UCSD-AML1 (cell line): ENCODE data around the gene SPCS1.
"Not testable (repeated sequence)": the region's sequence is repeated elsewhere in the genome, so short reads cannot be mapped to it uniquely, and the experiment has no call there.

ENCODE experiments used
- DNase-seq: peaks from one replicate; lab custom pipeline; 2025; ENCODE audit not compliant: unreplicated experiment; lab: John Stamatoyannopoulos, UW

SPCS1 gene

DNA sequence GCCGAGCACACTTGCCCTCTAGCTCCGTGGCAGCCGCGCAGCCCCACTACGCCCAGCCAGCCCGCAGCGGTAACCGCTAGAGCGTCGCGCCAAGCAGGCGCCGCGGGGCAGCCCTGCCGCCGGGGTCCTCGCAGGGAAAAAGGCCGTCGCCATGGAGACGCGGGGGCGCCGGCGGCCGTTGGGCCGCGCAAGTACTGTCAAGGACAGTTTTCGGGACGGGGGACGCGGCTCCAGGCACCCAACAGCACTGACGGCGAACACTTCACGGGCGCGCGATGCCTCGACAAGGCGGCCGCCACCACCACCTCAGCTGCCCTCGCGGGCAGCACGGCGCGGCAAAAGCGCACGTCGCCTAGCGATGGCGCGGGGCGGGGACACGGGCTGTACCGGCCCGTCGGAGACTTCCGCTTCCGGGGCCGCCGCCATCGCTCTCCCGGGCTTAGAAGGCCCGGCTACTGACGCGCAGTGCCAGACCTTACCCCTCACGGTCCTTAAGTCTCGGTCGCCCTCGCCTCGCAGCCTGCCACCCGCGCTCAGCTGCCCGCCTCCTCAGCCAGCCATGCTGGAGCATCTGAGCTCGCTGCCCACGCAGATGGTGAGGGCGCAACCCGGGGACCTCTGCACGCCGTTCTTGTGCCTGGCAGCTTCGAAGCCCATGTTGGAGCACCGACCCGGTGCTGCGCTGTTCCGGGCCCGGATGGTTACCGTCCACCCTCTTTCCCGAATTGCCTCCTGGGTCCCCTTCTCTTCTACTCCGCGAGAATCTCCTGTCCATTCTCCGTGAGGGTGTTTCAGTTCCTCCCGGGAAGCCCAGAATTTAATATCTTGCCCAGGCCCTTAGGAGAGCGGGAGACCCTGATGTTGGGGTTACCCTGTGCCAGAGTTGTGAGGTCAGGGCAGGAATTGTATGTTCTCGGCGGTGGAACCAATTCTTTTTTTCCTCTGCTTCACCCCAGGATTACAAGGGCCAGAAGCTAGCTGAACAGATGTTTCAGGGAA is at the start of gene SPCS1, which contains the start of gene GLT8D1:
TSS of gene SPCS1 (plus strand) at position 419 of the 999 bp plus-strand sequence. CDS start at position 560, 141 bp downstream.
TSS of gene GLT8D1 (minus strand) at position 104 of the 999 bp plus-strand sequence. CDS start 5,331 bp downstream, outside the sequence.
- peak; percentile 89 for DNase-seq

GRCh38 chr3:52660046-52660445 is 45.9 kb upstream of the SPCS1 start:
- no peak for DNase-seq

GRCh38 chr3:52663098-52663497 is 42.8 kb upstream of the SPCS1 start:
- DNase-seq, result no peak

- DNase-seq, result peak; percentile 28
These were observed 35.0 kb upstream of the SPCS1 start for GRCh38 chr3:52670621-52671521.

DNA sequence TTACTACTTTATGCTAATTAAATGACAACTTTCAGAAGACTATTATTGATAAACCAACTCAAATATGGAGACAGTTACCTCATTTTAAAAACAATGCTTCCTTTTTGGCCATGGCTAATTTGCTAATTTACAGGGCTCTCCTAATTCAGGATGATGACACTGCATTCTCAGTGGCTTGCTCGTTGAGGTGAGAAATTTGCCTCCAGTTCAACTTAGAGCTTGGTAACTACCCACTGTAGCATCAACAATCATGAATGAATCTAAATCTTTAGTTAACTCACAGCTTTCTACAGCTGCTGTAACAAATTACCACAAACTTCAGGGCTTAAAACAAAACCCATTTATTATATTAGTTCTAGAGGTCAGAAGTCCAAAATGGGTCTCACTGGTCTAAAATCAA is 34.2 kb upstream of the SPCS1 start:
- DNase-seq, result no peak

- DNase-seq, result not testable (repeated sequence)
These were observed 29.7 kb upstream of the SPCS1 start for GRCh38 chr3:52676201-52676600.

DNA sequence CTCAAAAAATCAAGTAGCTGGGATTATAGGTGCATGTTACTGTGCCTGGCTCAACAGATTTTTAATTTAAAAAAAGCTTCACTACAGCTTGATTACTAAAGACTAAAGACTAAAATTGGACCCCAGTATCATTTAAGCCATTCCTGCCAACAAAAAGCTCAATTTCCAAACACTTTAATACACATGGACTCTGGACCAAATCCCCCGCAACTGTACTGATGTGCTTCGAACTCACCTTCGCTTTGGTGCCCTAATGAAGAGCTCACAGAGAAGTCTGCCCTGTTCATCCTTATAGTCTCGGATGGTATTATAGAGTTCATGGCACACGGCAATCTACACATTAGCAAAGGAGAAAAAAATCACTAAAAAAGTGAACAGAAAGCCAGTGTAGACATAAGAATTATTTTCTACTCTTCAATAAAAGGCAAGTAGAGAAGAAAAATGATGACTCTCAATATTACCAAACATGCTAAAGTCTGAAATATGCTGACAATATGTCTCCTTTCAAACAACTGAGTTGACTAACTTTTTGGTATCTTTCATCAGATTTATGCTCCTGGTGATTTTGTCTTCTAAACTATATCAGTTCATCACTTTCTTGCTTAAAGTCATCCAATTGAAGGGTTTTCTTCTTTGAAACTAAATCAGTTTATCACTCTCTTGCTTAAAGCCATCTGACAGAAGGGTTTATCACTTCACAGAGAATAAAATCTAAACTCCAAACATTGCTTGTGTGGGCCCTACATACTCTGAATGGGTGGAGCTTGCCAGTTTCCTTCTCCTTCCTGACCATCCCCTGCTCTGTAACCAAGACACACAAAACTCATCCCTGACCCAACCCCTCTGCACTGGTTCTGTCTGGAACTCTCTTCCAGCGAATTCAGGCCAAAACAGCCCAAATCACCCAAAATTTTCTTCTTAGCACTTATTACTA is 27.4 kb upstream of the SPCS1 start:
- no peak for DNase-seq

DNA sequence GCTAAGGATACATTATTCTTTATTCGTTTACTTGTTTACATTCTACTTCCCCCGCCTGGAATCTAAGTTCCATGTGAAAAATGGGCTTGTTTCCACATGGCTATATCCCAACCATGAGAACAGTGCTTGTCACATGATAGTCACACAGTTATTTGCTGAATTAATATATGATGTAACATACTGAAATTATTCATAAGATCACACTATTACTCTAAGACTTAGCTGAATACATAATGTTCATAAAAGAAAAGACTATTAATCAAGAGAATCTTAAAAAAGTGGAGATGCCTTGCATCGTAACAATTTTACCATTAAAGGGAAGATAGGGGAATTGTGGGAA is 26.7 kb upstream of the SPCS1 start:
- no peak for DNase-seq

DNA sequence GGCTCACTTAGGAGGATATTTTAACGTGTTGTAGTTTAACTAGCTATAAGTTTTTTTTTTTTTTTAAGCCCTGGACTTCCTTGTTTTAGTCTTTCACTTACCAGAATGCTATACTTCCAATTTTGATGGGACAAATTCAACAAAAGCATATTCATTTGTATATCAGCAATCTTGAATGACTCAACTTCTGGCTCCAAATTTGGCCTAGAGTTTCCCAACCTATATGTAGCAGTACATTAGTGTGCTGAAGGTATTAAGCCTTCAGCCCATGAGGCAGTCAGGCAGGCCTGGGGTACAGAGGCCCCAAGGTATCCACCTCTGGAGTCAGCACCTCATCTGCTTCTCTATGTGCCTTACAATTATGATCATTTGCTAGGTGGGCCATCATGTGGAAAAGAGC is 26.1 kb upstream of the SPCS1 start:
- DNase-seq, result no peak

DNA sequence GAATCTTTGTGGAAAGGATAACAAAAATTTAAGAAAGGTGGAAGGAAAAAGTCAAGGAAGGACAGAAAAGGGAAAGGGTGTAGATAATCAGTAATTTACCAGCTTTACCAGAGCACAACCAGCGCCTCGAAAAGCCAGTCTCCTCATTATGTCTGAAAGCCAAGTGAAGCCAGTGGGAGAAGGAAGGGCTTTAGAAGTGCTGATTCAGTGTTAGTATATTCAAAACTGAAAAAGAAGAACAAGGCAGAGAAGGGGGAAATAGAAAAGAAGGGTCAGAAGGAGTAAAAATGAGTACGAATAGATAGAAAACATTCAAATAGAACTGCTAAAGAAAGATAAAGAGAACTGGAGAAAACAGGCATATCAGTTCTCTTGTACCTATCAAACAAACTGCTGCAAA is 24.3 kb upstream of the SPCS1 start:
- DNase-seq, result no peak

DNA sequence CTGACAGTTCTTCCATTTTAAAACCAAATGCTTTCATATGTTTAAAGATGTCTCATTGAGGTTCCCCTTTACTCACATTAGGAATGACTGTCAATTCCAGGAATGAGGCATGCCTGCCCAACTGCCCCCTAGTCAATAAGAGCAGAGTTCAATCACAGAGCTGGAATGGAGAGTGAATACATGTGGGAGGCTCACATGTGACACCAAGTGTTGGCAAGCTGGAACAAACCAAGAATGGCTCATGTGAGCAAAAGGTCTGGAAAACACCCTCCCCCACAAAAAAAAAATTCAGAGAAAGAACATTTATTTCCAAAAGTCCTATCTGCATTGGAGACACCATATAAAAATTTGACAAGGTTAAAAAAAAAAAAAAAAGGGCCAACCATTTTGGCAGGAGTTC is 23.9 kb upstream of the SPCS1 start:
- no peak for DNase-seq

DNA sequence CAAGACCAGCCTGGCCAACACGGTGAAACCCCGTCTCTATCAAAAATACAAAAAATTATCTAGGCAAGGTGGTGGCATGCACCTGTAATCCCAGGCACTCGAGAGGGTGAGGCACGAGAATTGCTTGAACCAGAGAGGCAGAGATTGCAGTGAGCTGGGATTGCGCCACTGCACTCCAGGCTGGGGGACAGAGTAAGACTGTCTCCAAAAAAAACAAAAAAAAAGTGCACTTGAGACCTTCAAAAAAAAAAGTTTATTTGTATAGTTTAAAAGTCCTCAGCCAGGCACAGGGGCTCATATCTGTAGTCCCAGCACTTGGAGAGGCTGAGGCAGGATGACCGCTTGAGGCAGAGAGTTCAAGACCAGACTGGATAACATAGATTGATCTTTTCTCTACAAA is 22.3 kb upstream of the SPCS1 start:
- DNase-seq, result no peak

- no peak for DNase-seq
These were observed 21.7 kb upstream of the SPCS1 start for GRCh38 chr3:52684184-52684583.

DNA sequence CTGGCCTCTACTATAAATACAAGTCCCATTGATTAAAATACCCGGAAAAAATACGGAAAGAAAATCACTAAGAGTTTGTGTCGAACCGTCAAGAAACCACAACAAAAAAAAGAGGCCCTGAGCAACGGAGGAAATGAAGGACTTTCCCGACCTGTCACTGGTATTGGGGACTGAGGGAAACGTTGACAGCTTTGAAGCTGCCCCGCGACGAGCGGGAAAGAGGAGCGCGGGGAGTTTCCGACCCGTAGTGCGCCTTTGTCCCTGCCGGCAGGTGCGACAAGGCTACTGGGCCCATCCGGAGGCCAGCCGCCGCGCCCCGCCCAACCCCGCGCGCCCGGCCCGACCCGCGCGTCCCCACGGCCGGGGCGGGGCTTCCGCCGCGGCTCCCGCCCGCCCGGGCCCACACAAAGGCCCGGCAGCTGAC is 20.6 kb upstream of the SPCS1 start:
- peak; percentile 85 for DNase-seq

- peak; percentile 93 for DNase-seq
These were observed 19.9 kb upstream of the SPCS1 start, which contains the start of the genes GNL3 and PBRM1 for GRCh38 chr3:52685709-52686691. GNL3 (plus strand) TSS chr3:52686032; CDS start chr3:52686093, 61 bp downstream. PBRM1 (minus strand) TSS chr3:52685913.

DNA sequence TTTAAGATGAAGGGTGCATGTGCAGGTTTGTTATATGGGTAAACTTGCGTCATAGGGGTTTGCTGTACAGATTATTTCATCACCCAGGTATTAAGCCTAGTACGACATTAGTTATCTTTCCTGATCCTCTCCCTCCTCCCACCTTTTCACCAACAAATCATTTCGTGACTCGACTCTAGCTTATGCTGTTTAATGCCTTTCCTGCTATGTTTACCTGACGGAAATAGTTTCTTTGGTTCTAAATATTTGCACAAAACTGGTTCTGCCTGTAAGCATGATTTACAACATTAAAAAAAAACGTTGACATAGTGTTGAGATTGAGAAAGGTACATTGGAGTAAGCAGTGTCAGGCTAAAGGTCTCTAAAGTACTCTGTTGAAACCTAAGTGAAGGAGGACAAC is 17.6 kb upstream of the SPCS1 start:
- DNase-seq, result no peak

DNA sequence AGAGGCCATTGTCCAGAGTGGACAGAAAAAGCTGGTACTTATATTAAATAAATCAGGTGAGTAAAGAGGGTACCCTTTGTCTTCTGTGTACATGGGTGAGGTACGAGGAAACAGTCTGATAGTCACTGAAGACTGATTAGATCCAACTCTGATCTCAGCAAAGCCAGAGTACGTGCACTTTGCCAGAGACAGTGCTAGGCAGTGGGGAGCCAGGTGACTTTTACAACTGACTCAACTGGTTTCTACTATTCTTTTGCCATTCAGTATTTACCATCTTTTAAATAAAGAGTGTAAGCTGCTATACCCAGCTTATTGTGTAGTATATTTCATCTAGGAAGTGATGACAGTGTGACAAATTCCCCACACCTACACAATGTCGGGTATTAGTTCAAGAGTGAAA is 16.8 kb upstream of the SPCS1 start:
- DNase-seq, result no peak

GRCh38 chr3:52690560-52690959 is 15.3 kb upstream of the SPCS1 start:
- no peak for DNase-seq

DNA sequence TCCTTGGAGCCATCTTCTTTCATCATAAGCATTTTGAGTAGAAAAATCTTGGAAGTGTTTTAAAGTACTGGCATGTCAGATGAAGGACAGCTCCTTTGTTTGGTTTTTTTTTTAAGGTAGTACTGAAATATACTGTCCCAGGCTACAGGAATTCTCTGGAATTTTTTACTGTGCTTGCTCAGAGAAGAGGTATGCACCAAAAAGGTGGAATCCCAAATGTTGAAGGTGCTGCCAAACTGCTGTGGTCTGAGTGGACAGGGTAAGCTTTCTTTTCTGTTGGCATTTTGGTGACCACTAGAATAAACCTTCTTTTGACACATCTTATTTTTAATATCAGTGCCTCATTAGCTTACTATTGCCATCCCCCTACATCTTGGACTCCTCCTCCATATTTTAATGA is 12.8 kb upstream of the SPCS1 start:
- DNase-seq, result no peak
